ENCODE results near the gene TRPM4. TPM values are rescaled to one million over a fixed set of nuclear protein-coding genes. Genes with fewer than 3 reads are reported as not detected.

TRPM4 gene
- total RNA-seq, 4 donors from 2014 or later: 16.3 to 38.5 (median 17.3) TPM

DNA sequence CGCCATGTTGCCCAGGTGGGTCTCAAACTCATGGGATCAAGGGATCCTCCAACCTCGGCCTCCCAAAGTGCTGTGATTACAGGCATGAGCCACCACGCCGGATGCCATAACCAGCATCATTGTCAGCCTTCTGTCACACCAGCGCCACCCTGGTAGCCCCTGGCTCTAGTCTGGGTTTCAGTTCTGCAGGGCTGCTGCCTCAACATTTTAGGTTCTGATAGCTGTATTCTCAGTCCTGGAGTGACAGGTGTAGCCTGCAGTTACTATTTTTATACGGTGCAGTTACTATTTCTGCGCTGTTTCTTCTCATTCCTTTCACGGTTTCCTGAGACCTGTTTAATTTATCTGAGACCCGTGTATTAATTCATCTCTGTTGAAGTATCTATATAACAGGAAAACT, 57.1 kb downstream of the TRPM4 start:
- no peaks in the 10 kb centered on the region for H3K27me3 ChIP-seq
- H3K36me3 ChIP-seq: peaks cover 0 to 36% of the 10 kb centered on the region in 2 donors
- 73% methylated on average over 9 of the region's 9 CpGs; no CpG with 5 or more reads in 1 of the 2 donors for WGBS, 2 donors (ENCODE audit: low coverage in 1 of 2)
- H3K9me3 ChIP-seq: no peaks in the 10 kb centered on the region
- TF ChIP-seq EP300 (IDR thresholded peaks at IDR 0.05): no peak
- no peak for TF ChIP-seq CTCF (IDR thresholded peaks at IDR 0.05)
- TF ChIP-seq POLR2A (IDR thresholded peaks at IDR 0.05): no peak
- no peak for TF ChIP-seq POLR2AphosphoS5 (IDR thresholded peaks at IDR 0.05)
- peaks cover 0 to 12% (median 0%) of the 10 kb centered on the region in 3 donors for H3K4me1 ChIP-seq
- ATAC-seq: no peak
- no peak overlapping the region for H3K27ac ChIP-seq
- no peak overlapping the region for H3K4me3 ChIP-seq

DNA sequence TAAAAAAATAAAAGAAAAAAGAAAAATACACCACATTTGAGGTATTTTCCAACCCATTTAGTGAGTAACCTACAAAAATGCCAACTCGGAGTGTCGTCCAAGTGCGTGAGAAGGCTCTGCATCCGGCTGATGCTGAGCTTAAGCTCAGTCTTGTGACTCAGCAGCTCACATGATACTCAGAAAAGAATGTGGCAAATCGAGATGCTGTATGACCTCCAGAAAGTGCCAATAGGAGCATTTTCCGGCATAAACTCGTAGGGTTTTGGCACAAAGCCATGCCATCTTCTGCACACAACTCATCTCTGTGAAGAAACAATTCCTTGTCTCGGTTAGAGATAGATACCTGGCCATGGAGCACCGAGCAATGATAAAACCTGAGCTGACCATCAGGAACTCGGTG, 58.5 kb downstream of the TRPM4 start:
- 65% methylated on average over 9 of the region's 10 CpGs; no CpG with 5 or more reads in 1 of the 2 donors for WGBS, 2 donors (ENCODE audit: low coverage in 1 of 2)
- TF ChIP-seq CTCF (IDR thresholded peaks at IDR 0.05) (no peak), EP300 (IDR thresholded peaks at IDR 0.05) (no peak), POLR2A (IDR thresholded peaks at IDR 0.05) (no peak), POLR2AphosphoS5 (IDR thresholded peaks at IDR 0.05) (no peak)
- peaks cover 0 to 26% of the 10 kb centered on the region in 2 donors for H3K36me3 ChIP-seq
- ATAC-seq: no peak
- no peak overlapping the region for H3K27ac ChIP-seq
- no peaks in the 10 kb centered on the region for H3K9me3 ChIP-seq
- H3K4me3 ChIP-seq: no peak overlapping the region
- no peaks in the 10 kb centered on the region for H3K27me3 ChIP-seq
- no peaks in the 10 kb centered on the region for H3K4me1 ChIP-seq

DNA sequence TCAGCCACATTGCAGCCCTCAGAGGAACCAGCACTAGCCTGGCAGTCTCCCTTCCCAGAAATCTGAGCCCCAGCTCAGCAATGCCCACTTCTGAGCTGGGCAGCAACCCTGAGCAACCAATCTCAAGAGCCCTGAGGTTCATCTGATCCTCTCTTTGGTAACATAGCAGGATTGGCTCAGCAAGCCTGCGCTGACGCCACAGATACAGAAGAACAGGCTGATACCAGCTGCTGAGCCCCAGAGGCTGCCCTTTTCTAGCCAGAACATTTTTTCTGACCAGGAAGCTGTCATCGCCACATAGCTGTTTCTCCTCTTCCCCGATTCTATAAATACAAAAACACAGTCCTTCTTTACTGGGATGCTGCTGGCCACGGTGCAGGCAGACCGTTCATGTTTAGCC, 59.8 kb downstream of the TRPM4 start:
- WGBS, 2 donors (ENCODE audit: low coverage in 1 of 2): 22 to 84% methylated on average over 4 to 6 of the region's 6 CpGs
- Histone ChIP-seq H3K9me3 (no peaks in the 10 kb centered on the region), H3K27me3 (no peaks in the 10 kb centered on the region), H3K4me3 (no peak overlapping the region), H3K4me1 (no peaks in the 10 kb centered on the region), H3K27ac (no peak overlapping the region), H3K36me3 (peaks cover 0 to 14% of the 10 kb centered on the region in 2 donors)
- no peak for TF ChIP-seq POLR2AphosphoS5 (IDR thresholded peaks at IDR 0.05)
- TF ChIP-seq POLR2A (IDR thresholded peaks at IDR 0.05): no peak
- no peak for TF ChIP-seq EP300 (IDR thresholded peaks at IDR 0.05)
- no peak for TF ChIP-seq CTCF (IDR thresholded peaks at IDR 0.05)
- ATAC-seq: no peak

GRCh38 chr19:49222011-49222410, 64.4 kb downstream of the TRPM4 start:
- Histone ChIP-seq H3K4me1 (peaks cover 0 to 8% (median 0%) of the 10 kb centered on the region in 3 donors), H3K27me3 (no peaks in the 10 kb centered on the region), H3K36me3 (no peaks in the 10 kb centered on the region), H3K9me3 (no peaks in the 10 kb centered on the region), H3K4me3 (no peak overlapping the region), H3K27ac (no peak overlapping the region)
- TF ChIP-seq POLR2A (IDR thresholded peaks at IDR 0.05): no peak
- TF ChIP-seq EP300 (IDR thresholded peaks at IDR 0.05): no peak
- TF ChIP-seq CTCF (IDR thresholded peaks at IDR 0.05): no peak
- TF ChIP-seq POLR2AphosphoS5 (IDR thresholded peaks at IDR 0.05): no peak
- no peak for ATAC-seq
- WGBS, 2 donors (ENCODE audit: low coverage in 1 of 2): 69 to 100% methylated on average over 3 to 6 of the region's 6 CpGs

- ATAC-seq: no peak
- H3K4me3 ChIP-seq: no peak overlapping the region
- no peak overlapping the region for H3K27ac ChIP-seq
- peaks cover 0 to 8% (median 0%) of the 10 kb centered on the region in 3 donors for H3K4me1 ChIP-seq
- H3K27me3 ChIP-seq: no peaks in the 10 kb centered on the region
- no peak for TF ChIP-seq POLR2A (IDR thresholded peaks at IDR 0.05)
- TF ChIP-seq EP300 (IDR thresholded peaks at IDR 0.05): no peak
- no peak for TF ChIP-seq POLR2AphosphoS5 (IDR thresholded peaks at IDR 0.05)
- no peak for TF ChIP-seq CTCF (IDR thresholded peaks at IDR 0.05)
- H3K36me3 ChIP-seq: no peaks in the 10 kb centered on the region
- WGBS, 2 donors (ENCODE audit: low coverage in 1 of 2): 95 to 100% methylated on average over 1 to 2 of the region's 4 CpGs
- no peaks in the 10 kb centered on the region for H3K9me3 ChIP-seq
These were observed 64.9 kb downstream of the TRPM4 start for GRCh38 chr19:49222528-49222927.

Measured in gastroesophageal sphincter (tissue), 4 donors.